OCI-LY7 (cell line): ENCODE data around the gene WDR70. TPM values are rescaled to one million over a fixed set of nuclear protein-coding genes. Genes with fewer than 3 reads are reported as not detected.
"Not testable (repeated sequence)": the region's sequence is repeated elsewhere in the genome, so short reads cannot be mapped to it uniquely, and the experiment has no call there.

Experiments
- BruUV-seq: library from RNA; stranded (reverse); fragments of 400-500 nt; replicated peaks from 2 replicates; lab custom pipeline; 2021; lab: Mats Ljungman, UMichigan
- CTCF ChIA-PET: fragments of 300-600 bp; sonication (Branson Sonifier 250); formaldehyde crosslinking; loops from one replicate; lab custom pipeline; 2022; ENCODE audit warnings: antibody characterized with exemption; ENCODE audit not compliant: unreplicated experiment; lab: Charles Lee
- POLR2A ChIA-PET: fragments of 300-600 bp; sonication (Branson Sonifier 250); formaldehyde crosslinking; loops from one replicate; lab custom pipeline; 2022; ENCODE audit warnings: antibody characterized with exemption; lab: Charles Lee
- DNase-seq: peaks from one replicate; pipeline ENCODE4 v3.0.0-alpha.2; 2015; ENCODE audit warnings: low spot score
- H2AFZ ChIP-seq: fragments of 200-600 bp; sonication (generic), shearing (Covaris generic); 2 replicates; pipeline ENCODE4 v1.6.1; 2014; ENCODE audit warnings: mild to moderate bottlenecking, antibody characterized with exemption, low read length, moderate library complexity
- H3K27ac ChIP-seq: fragments of 200-600 bp; sonication (generic); 2 replicates; pipeline ENCODE4 v1.5.1; 2014; ENCODE audit warnings: mixed run types, low read depth, mild to moderate bottlenecking, moderate library complexity, low read length, inconsistent platforms; ENCODE audit not compliant: poor library complexity, severe bottlenecking
- H3K36me3 ChIP-seq: fragments of 200-600 bp; sonication (generic); 2 replicates; pipeline ENCODE4 v1.6.1; 2014; ENCODE audit warnings: mild to moderate bottlenecking, antibody characterized with exemption, low read length, moderate library complexity, mixed read lengths; ENCODE audit not compliant: insufficient read depth
- H3K4me1 ChIP-seq: fragments of 200-600 bp; sonication (generic); 2 replicates; pipeline ENCODE4 v1.5.1; 2014; ENCODE audit warnings: mild to moderate bottlenecking, low read length; ENCODE audit not compliant: insufficient read depth, poor library complexity, severe bottlenecking
- H3K4me2 ChIP-seq: fragments of 200-600 bp; sonication (generic); 2 replicates; pipeline ENCODE4 v1.6.1; 2014; ENCODE audit warnings: mild to moderate bottlenecking, low read length
- H3K4me3 ChIP-seq: fragments of 200-600 bp; sonication (generic); 2 replicates; pipeline ENCODE4 v1.5.1; 2014; ENCODE audit warnings: mild to moderate bottlenecking, low read depth, low read length; ENCODE audit not compliant: poor library complexity, severe bottlenecking
- H3K79me2 ChIP-seq: fragments of 200-600 bp; sonication (generic); 2 replicates; pipeline ENCODE4 v1.6.1; 2016; ENCODE audit warnings: low read depth, mild to moderate bottlenecking, low read length, moderate library complexity, mixed read lengths; ENCODE audit not compliant: insufficient read depth
- H3K9me2 ChIP-seq: fragments of 200-600 bp; sonication (generic); 2 replicates; pipeline ENCODE4 v1.6.1; 2016; ENCODE audit warnings: mild to moderate bottlenecking, low read length, mixed read lengths; ENCODE audit not compliant: insufficient read depth
- H3K9me3 ChIP-seq: fragments of 200-600 bp; sonication (generic); 2 replicates; pipeline ENCODE4 v1.6.1; 2014; ENCODE audit warnings: mild to moderate bottlenecking, mixed run types, low read length, mixed read lengths
- H4K20me1 ChIP-seq: fragments of 200-600 bp; sonication (generic); 2 replicates; pipeline ENCODE4 v1.6.1; 2014; ENCODE audit warnings: mild to moderate bottlenecking, antibody characterized with exemption, low read length, moderate library complexity, mixed read lengths; ENCODE audit not compliant: insufficient read depth
- CTCF ChIP-seq: fragments of 200-600 bp; sonication (generic); conservative IDR thresholded peaks from 2 replicates; pipeline ENCODE4 v1.5.1; 2014; ENCODE audit warnings: mild to moderate bottlenecking, antibody characterized with exemption, low read length, moderate library complexity, mixed read lengths
- EZH2phosphoT487 ChIP-seq: fragments of 200-600 bp; sonication (generic); IDR thresholded peaks from 2 replicates; pipeline ENCODE4 v1.6.1; 2018; ENCODE audit warnings: low read depth, borderline replicate concordance, mild to moderate bottlenecking, mixed run types, antibody characterized with exemption, low read length, moderate library complexity, mixed read lengths
- intact Hi-C: fragments of 100-400 bp; cut with micrococcal nuclease; formaldehyde crosslinking; loops from one replicate; pipeline ENCODE4 v1.10.0; 2022; ENCODE audit not compliant: unreplicated experiment
- total RNA-seq, 2 experiments: library from RNA; depleted of rRNA in 1 of 2; stranded (reverse); fragments of >200 nt in 1 of 2; shearing (Covaris generic) in 1 of 2; gene quantifications; 2 replicates each; pipeline ENCODE4 v1.2.3, GENCODE V29; 2014 to 2022

WDR70 gene
- total RNA-seq, 2 experiments from 2014 or later = 26.2 to 35.4 TPM

GRCh38 chr5:37517686-37518085 lies 138.6 kb downstream of the WDR70 start:
- no peaks in the 10 kb centered on the region for H3K79me2 ChIP-seq
- no peak for TF ChIP-seq EZH2phosphoT487
- TF ChIP-seq CTCF = no peak
- no peak overlapping the region for H3K4me3 ChIP-seq
- DNase-seq = no peak
- no peaks in the 10 kb centered on the region for H3K36me3 ChIP-seq
- H3K9me2 ChIP-seq = no peaks in the 10 kb centered on the region
- no peak overlapping the region for H2AFZ ChIP-seq
- H3K4me1 ChIP-seq = no peaks in the 10 kb centered on the region
- no peak overlapping the region for H3K27ac ChIP-seq
- H3K9me3 ChIP-seq = no peaks in the 10 kb centered on the region
- no peak overlapping the region for H3K4me2 ChIP-seq
- intact Hi-C loops = no loop called here
- no peaks in the 10 kb centered on the region for H4K20me1 ChIP-seq
- ChIA-PET POLR2A (interaction anchor here (0.5 to 0.7 kb wide), 4 partner anchors 8 to 1099 kb away, joined by 3 read pairs; no protein-coding TSS in a partner anchor), CTCF (no interaction called here)
- no TSS peak for BruUV-seq

GRCh38 chr5:37518356-37518755 lies 139.2 kb downstream of the WDR70 start:
- not testable (repeated sequence) for H3K4me2 ChIP-seq

GRCh38 chr5:37519304-37519703 lies 140.2 kb downstream of the WDR70 start:
- no peak overlapping the region for H3K4me3 ChIP-seq
- no peak for TF ChIP-seq CTCF
- TF ChIP-seq EZH2phosphoT487 = no peak
- H3K9me3 ChIP-seq = no peaks in the 10 kb centered on the region
- ChIA-PET POLR2A (no interaction called here), CTCF (no interaction called here)
- no peak for DNase-seq
- intact Hi-C loops = no loop called here
- no peak overlapping the region for H2AFZ ChIP-seq
- no peaks in the 10 kb centered on the region for H3K79me2 ChIP-seq
- no peaks in the 10 kb centered on the region for H4K20me1 ChIP-seq
- H3K9me2 ChIP-seq = no peaks in the 10 kb centered on the region
- H3K27ac ChIP-seq = no peak overlapping the region
- no peaks in the 10 kb centered on the region for H3K36me3 ChIP-seq
- no peaks in the 10 kb centered on the region for H3K4me1 ChIP-seq
- BruUV-seq = no TSS peak
- no peak overlapping the region for H3K4me2 ChIP-seq

More at GRCh38 chr5:37518356-37518755, 139.2 kb downstream of the WDR70 start:
- H4K20me1 ChIP-seq, CTCF ChIA-PET, H3K36me3 ChIP-seq, H3K9me3 ChIP-seq, BruUV-seq, H3K9me2 ChIP-seq, DNase-seq, H3K79me2 ChIP-seq, intact Hi-C loops, H3K4me1 ChIP-seq, H2AFZ ChIP-seq, H3K27ac ChIP-seq, H3K4me3 ChIP-seq: not testable (repeated sequence)
- POLR2A ChIA-PET = interaction anchor here (0.5 to 0.6 kb wide), 2 partner anchors 8 to 735 kb away, joined by 3 read pairs; no protein-coding TSS in a partner anchor
